K562 (cell line): ENCODE data around the gene EME1.

Experiments
- CEBPZ ChIP-seq: fragments of 150-350 bp; IDR thresholded peaks from 2 replicates; pipeline ENCODE4 v1.6.1; 2014; ENCODE audit warnings: low read depth, mild to moderate bottlenecking, low read length, borderline replicate concordance
- CTCF ChIP-seq, 3 experiments: IDR thresholded peaks in 2 of 3; conservative IDR thresholded peaks in 1 of 3; 2 replicates each; pipeline ENCODE4 v1.5.1; 2011 to 2012; ENCODE audit warnings: low read length in 3 of 3, mild to moderate bottlenecking in 3 of 3, control low read depth in 2 of 3, improper control_type of control experiment in 1 of 3, inconsistent platforms in 1 of 3, low read depth in 1 of 3, mixed read lengths in 1 of 3, moderate library complexity in 1 of 3; ENCODE audit not compliant: insufficient read depth in 2 of 3
- POLR2A ChIP-seq: fragments of 450-650 bp; conservative IDR thresholded peaks from 2 replicates; pipeline ENCODE4 v1.6.1; 2016
- ZNF318 ChIP-seq, 2 experiments: fragments of 450-650 bp; IDR thresholded peaks; 2 replicates each; pipeline ENCODE4 v1.6.1; 2016; ENCODE audit warnings: mild to moderate bottlenecking in 2 of 2, borderline replicate concordance in 1 of 2, low read depth in 1 of 2, moderate library complexity in 1 of 2

- TF ChIP-seq CEBPZ (no peak), POLR2A (no peak), ZNF318 (IDR thresholded peaks at IDR 0.05; ENCODE audit: borderline replicate concordance in 1 of 2, low read depth in 1 of 2) (no peak), CTCF (IDR thresholded peaks at IDR 0.05 in 2 of 3, conservative IDR thresholded peaks at IDR 0.05 in 1 of 3; ENCODE audit: insufficient read depth in 2 of 3, low read depth in 1 of 3, low read length in 3 of 3) (no peak)
These were observed 739 bp upstream of the EME1 start for GRCh38 chr17:50372222-50372757.
